HepG2 (cell line): Measurements from ENCODE around the gene AP4S1. TPM values are rescaled to one million over a fixed set of nuclear protein-coding genes. Genes with fewer than 3 reads are reported as not detected.

Experiments
- HOXA9 ChIP-seq: sonication (generic); formaldehyde crosslinking; IDR thresholded peaks from 2 replicates; pipeline ENCODE4 v1.8.1; 2022; ENCODE audit warnings: missing genetic modification reagents, mild to moderate bottlenecking, moderate library complexity, borderline replicate concordance
- MZF1 ChIP-seq: sonication (generic); formaldehyde crosslinking; IDR thresholded peaks from 2 replicates; pipeline ENCODE4 v1.8.1; 2023; ENCODE audit warnings: mild to moderate bottlenecking, missing genetic modification reagents, borderline replicate concordance
- NAIF1 ChIP-seq: sonication (generic); formaldehyde crosslinking; IDR thresholded peaks from 2 replicates; pipeline ENCODE4 v1.5.0; 2020; ENCODE audit warnings: mild to moderate bottlenecking, missing genetic modification reagents, borderline replicate concordance
- SMARCC2 ChIP-seq: fragments of 450-650 bp; IDR thresholded peaks from 2 replicates; pipeline ENCODE4 v1.6.1; 2017; ENCODE audit warnings: antibody characterized with exemption, mild to moderate bottlenecking
- STAG1 ChIP-seq: sonication (generic); formaldehyde crosslinking; IDR thresholded peaks from 2 replicates; pipeline ENCODE4 v1.4.0; 2020; ENCODE audit warnings: missing genetic modification reagents
- ZKSCAN5 ChIP-seq: sonication (generic); formaldehyde crosslinking; IDR thresholded peaks from 2 replicates; pipeline ENCODE4 v1.5.1; 2020; ENCODE audit warnings: mild to moderate bottlenecking, missing genetic modification reagents
- ZMAT3 ChIP-seq: sonication (generic); formaldehyde crosslinking; conservative IDR thresholded peaks from 2 replicates; pipeline ENCODE4 v1.7.0; 2021; ENCODE audit warnings: missing genetic modification reagents
- ZNF335 ChIP-seq: sonication (generic); formaldehyde crosslinking; IDR thresholded peaks from 2 replicates; pipeline ENCODE4 v1.4.0; 2020; ENCODE audit warnings: missing genetic modification reagents
- ZNF878 ChIP-seq: sonication (generic); formaldehyde crosslinking; IDR thresholded peaks from 2 replicates; pipeline ENCODE4 v1.8.1; 2023; ENCODE audit warnings: mild to moderate bottlenecking, missing genetic modification reagents, moderate library complexity
- polyA plus RNA-seq, 8 experiments: library from polyadenylated mRNA; depleted of rRNA in 3 of 8; stranded (reverse) in 7 of 8; unstranded in 1 of 8; fragments of >200 nt; fragmentation: Illumina TruSeq in 4 of 8; extraction: Trizol in 4 of 8; gene quantifications; 2 replicates each; pipeline versions ENCODE4 v1.2.1 to v1.2.3, GENCODE V29; 2011 to 2016; ENCODE audit warnings: low read depth in 4 of 8, missing spikeins in 1 of 8, mixed read lengths in 1 of 8; ENCODE audit not compliant: insufficient read depth in 1 of 8
- total RNA-seq, 5 experiments: library from RNA; depleted of rRNA; stranded (reverse); fragments of >200 nt; fragmentation: Illumina TruSeq; extraction: Trizol; gene quantifications; 2 replicates each; pipeline ENCODE4 v1.2.3, GENCODE V29; 2016; ENCODE audit warnings: low read depth in 1 of 5
- TF ChIP-seq, protein P1 (sequence below): IDR thresholded peaks from 2 replicates; pipeline ENCODE4 v1.6.1; 2016; ENCODE audit warnings: low read depth, control low read depth
- TF ChIP-seq, protein P2 (sequence below): sonication (generic); formaldehyde crosslinking; IDR thresholded peaks from 2 replicates; pipeline ENCODE4 v1.8.1; 2023; ENCODE audit warnings: mild to moderate bottlenecking, inconsistent platforms, moderate library complexity, missing genetic modification reagents, borderline replicate concordance
- TF ChIP-seq, protein P3 (sequence below): sonication (generic); formaldehyde crosslinking; IDR thresholded peaks from 2 replicates; pipeline ENCODE4 v1.5.0; 2020; ENCODE audit warnings: missing genetic modification reagents
- TF ChIP-seq, protein P4 (sequence below), 2 experiments: fragments of 450-650 bp in 1 of 2; sonication (generic) in 1 of 2; formaldehyde crosslinking; IDR thresholded peaks; 2 replicates each; pipeline versions ENCODE4 v1.5.0 to v1.8.0; 2020 to 2022; ENCODE audit warnings: mild to moderate bottlenecking in 1 of 2, missing genetic modification reagents in 1 of 2
- TF ChIP-seq, protein P5 (sequence below): sonication (generic); formaldehyde crosslinking; IDR thresholded peaks from 2 replicates; pipeline ENCODE4 v1.5.1; 2020; ENCODE audit warnings: mild to moderate bottlenecking, missing genetic modification reagents, borderline replicate concordance
- TF ChIP-seq, protein P6 (sequence below): sonication (generic); formaldehyde crosslinking; IDR thresholded peaks from 2 replicates; pipeline ENCODE4 v1.5.1; 2020; ENCODE audit warnings: missing genetic modification reagents, mild to moderate bottlenecking, borderline replicate concordance
- TF ChIP-seq, protein P7 (sequence below): IDR thresholded peaks from 2 replicates; pipeline ENCODE4 v1.6.1; 2016; ENCODE audit warnings: missing genetic modification reagents, missing compliant biosample characterization
- TF ChIP-seq, protein P8 (sequence below): sonication (generic); formaldehyde crosslinking; IDR thresholded peaks from 2 replicates; pipeline ENCODE4 v1.9.0; 2022; ENCODE audit warnings: missing genetic modification reagents, mild to moderate bottlenecking, borderline replicate concordance

AP4S1 gene
- total and polyA plus RNA-seq, 2 of the 13 experiments (the other 11 are each of a cell fraction or from before 2014, with no cell fraction given) = 3.9 to 21.1 TPM

DNA sequence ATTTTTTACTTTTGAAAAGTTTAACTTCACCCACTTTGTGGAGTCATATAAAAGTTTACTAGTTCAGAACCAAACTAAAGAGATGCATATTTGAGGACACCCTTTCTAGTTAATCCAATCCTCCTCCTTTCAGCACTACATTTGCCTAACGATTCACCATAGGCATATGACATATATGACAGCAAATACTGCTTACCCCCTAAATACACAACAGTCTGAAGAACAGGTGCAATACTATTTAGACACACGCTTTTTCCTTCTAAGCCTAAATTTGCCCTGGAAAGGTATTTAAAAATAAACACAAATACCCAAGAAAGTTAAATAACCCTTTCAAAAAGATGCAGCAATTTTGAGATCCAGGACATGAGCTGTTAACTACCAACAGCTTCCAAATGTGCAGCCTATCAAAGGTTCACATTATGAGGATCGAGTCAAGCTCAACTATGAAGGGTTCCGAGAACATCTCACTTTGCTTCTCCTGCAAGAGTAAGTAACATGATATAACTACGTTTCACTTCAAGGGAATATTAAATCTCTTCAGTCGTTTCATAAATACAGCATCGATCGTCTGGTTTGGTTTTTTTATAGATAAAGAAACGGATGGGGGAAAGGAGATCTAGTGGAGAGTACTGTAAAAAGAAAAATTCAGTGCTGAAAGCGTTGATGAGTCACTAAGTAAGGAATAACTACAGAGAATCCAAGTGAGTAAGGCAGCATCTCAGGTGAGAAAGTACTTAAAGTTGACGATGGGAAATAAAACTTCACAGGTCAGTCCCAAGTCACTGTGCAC is 677 bp upstream of the AP4S1 start (continued):
- TF ChIP-seq NAIF1 (CRISPR knock-in tag) (no peak), ZNF878 (CRISPR knock-in tag) (0 out of 2 replicates have a peak, but pooled peaks have one; percentile 14), SMARCC2 (0 out of 2 replicates have a peak, but pooled peaks have one; percentile 29), ZNF335 (CRISPR knock-in tag) (0 out of 2 replicates have a peak, but pooled peaks have one; percentile 35), ZKSCAN5 (no peak), MZF1 (CRISPR knock-in tag) (peak; percentile 64; the same call in 1 of the 2 replicates), ZMAT3 (CRISPR knock-in tag) (no peak), STAG1 (CRISPR knock-in tag) (peak; percentile 1; the same call in 1 of the 2 replicates), HOXA9 (CRISPR knock-in tag) (no peak)
- TF ChIP-seq, protein P1, sequence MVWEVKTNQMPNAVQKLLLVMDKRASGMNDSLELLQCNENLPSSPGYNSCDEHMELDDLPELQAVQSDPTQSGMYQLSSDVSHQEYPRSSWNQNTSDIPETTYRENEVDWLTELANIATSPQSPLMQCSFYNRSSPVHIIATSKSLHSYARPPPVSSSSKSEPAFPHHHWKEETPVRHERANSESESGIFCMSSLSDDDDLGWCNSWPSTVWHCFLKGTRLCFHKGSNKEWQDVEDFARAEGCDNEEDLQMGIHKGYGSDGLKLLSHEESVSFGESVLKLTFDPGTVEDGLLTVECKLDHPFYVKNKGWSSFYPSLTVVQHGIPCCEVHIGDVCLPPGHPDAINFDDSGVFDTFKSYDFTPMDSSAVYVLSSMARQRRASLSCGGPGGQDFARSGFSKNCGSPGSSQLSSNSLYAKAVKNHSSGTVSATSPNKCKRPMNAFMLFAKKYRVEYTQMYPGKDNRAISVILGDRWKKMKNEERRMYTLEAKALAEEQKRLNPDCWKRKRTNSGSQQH (CRISPR knock-in tag) = 0 out of 2 replicates have a peak, but pooled peaks have one; percentile 16
- TF ChIP-seq, protein P2, sequence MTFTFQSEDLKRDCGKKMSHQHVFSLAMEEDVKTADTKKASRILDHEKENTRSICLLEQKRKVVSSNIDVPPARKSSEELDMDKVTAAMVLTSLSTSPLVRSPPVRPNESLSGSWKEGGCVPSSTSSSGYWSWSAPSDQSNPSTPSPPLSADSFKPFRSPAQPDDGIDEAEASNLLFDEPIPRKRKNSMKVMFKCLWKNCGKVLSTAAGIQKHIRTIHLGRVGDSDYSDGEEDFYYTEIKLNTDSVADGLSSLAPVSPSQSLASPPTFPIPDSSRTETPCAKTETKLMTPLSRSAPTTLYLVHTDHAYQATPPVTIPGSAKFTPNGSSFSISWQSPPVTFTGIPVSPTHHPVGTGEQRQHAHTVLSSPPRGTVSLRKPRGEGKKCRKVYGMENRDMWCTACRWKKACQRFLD (CRISPR knock-in tag) = no peak
- TF ChIP-seq, protein P3, sequence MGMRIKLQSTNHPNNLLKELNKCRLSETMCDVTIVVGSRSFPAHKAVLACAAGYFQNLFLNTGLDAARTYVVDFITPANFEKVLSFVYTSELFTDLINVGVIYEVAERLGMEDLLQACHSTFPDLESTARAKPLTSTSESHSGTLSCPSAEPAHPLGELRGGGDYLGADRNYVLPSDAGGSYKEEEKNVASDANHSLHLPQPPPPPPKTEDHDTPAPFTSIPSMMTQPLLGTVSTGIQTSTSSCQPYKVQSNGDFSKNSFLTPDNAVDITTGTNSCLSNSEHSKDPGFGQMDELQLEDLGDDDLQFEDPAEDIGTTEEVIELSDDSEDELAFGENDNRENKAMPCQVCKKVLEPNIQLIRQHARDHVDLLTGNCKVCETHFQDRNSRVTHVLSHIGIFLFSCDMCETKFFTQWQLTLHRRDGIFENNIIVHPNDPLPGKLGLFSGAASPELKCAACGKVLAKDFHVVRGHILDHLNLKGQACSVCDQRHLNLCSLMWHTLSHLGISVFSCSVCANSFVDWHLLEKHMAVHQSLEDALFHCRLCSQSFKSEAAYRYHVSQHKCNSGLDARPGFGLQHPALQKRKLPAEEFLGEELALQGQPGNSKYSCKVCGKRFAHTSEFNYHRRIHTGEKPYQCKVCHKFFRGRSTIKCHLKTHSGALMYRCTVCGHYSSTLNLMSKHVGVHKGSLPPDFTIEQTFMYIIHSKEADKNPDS (CRISPR knock-in tag) = peak; percentile 66
- TF ChIP-seq, protein P4, sequence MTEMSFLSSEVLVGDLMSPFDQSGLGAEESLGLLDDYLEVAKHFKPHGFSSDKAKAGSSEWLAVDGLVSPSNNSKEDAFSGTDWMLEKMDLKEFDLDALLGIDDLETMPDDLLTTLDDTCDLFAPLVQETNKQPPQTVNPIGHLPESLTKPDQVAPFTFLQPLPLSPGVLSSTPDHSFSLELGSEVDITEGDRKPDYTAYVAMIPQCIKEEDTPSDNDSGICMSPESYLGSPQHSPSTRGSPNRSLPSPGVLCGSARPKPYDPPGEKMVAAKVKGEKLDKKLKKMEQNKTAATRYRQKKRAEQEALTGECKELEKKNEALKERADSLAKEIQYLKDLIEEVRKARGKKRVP (CRISPR knock-in tag; IDR thresholded peaks at IDR 0.05) = no peak
- TF ChIP-seq, protein P5, sequence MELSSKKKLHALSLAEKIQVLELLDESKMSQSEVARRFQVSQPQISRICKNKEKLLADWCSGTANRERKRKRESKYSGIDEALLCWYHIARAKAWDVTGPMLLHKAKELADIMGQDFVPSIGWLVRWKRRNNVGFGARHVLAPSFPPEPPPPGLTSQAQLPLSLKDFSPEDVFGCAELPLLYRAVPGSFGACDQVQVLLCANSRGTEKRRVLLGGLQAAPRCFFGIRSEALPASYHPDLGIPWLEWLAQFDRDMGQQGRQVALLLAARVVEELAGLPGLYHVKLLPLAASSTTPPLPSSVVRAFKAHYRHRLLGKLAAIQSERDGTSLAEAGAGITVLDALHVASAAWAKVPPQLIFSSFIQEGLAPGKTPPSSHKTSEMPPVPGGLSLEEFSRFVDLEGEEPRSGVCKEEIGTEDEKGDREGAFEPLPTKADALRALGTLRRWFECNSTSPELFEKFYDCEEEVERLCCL (CRISPR knock-in tag) = 0 out of 2 replicates have a peak, but pooled peaks have one; percentile 70
- TF ChIP-seq, protein P6, sequence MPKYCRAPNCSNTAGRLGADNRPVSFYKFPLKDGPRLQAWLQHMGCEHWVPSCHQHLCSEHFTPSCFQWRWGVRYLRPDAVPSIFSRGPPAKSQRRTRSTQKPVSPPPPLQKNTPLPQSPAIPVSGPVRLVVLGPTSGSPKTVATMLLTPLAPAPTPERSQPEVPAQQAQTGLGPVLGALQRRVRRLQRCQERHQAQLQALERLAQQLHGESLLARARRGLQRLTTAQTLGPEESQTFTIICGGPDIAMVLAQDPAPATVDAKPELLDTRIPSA = peak; percentile 14; the same call in 1 of the 2 replicates
- TF ChIP-seq, protein P7, sequence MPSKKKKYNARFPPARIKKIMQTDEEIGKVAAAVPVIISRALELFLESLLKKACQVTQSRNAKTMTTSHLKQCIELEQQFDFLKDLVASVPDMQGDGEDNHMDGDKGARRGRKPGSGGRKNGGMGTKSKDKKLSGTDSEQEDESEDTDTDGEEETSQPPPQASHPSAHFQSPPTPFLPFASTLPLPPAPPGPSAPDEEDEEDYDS = 0 out of 2 replicates have a peak, but pooled peaks have one; percentile 17
- TF ChIP-seq, protein P8, sequence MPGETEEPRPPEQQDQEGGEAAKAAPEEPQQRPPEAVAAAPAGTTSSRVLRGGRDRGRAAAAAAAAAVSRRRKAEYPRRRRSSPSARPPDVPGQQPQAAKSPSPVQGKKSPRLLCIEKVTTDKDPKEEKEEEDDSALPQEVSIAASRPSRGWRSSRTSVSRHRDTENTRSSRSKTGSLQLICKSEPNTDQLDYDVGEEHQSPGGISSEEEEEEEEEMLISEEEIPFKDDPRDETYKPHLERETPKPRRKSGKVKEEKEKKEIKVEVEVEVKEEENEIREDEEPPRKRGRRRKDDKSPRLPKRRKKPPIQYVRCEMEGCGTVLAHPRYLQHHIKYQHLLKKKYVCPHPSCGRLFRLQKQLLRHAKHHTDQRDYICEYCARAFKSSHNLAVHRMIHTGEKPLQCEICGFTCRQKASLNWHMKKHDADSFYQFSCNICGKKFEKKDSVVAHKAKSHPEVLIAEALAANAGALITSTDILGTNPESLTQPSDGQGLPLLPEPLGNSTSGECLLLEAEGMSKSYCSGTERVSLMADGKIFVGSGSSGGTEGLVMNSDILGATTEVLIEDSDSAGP (CRISPR knock-in tag) = no peak
